Activated CD8-positive, alpha-beta memory T cell treated with anti-CD3 and anti-CD28 coated beads, Interleukin-2, amount 50 U/mL, for 1 hour (primary cell): ENCODE data around the gene GSDMA.
"Not testable (repeated sequence)": the region's sequence is repeated elsewhere in the genome, so short reads cannot be mapped to it uniquely, and the experiment has no call there.

ENCODE experiments used
- DNase-seq: peaks from one replicate; pipeline ENCODE4 v3.0.0-alpha.2; 2020; ENCODE audit errors: extremely low read depth

Gene GSDMA

GRCh38 chr17:39929646-39930407, 33.0 kb upstream of the GSDMA start:
- DNase-seq = no peak

GRCh38 chr17:39933912-39934311, 28.9 kb upstream of the GSDMA start:
- DNase-seq = no peak

GRCh38 chr17:39934324-39934723, 28.5 kb upstream of the GSDMA start:
- no peak for DNase-seq

- no peak for DNase-seq
These were observed 26.9 kb upstream of the GSDMA start for GRCh38 chr17:39935909-39936308.

GRCh38 chr17:39937447-39937846, 25.4 kb upstream of the GSDMA start:
- DNase-seq = no peak

GRCh38 chr17:39938140-39938869, 24.5 kb upstream of the GSDMA start:
- DNase-seq = no peak

GRCh38 chr17:39939106-39939505, 23.7 kb upstream of the GSDMA start:
- no peak for DNase-seq

GRCh38 chr17:39939588-39940419, 23.0 kb upstream of the GSDMA start:
- no peak for DNase-seq

- DNase-seq = no peak
These were observed 19.0 kb upstream of the GSDMA start for GRCh38 chr17:39943702-39944392.

GRCh38 chr17:39944393-39944711, 18.5 kb upstream of the GSDMA start:
- DNase-seq = no peak

- no peak for DNase-seq
These were observed 16.1 kb upstream of the GSDMA start for GRCh38 chr17:39946551-39947330.

- DNase-seq = not testable (repeated sequence)
These were observed 14.3 kb upstream of the GSDMA start for GRCh38 chr17:39948489-39948828.

- DNase-seq = no peak
These were observed 13.8 kb upstream of the GSDMA start for GRCh38 chr17:39949028-39949427.

- DNase-seq = no peak
These were observed 11.9 kb upstream of the GSDMA start for GRCh38 chr17:39950871-39951348.

- DNase-seq = no peak
These were observed 10.7 kb upstream of the GSDMA start for GRCh38 chr17:39951924-39952679.

GRCh38 chr17:39952680-39953470, 9.9 kb upstream of the GSDMA start:
- peak; percentile 87 for DNase-seq

- DNase-seq = no peak
These were observed 9.3 kb upstream of the GSDMA start for GRCh38 chr17:39953471-39953888.

- DNase-seq = no peak
These were observed 7.9 kb upstream of the GSDMA start for GRCh38 chr17:39954876-39955275.

- no peak for DNase-seq
These were observed 7.0 kb upstream of the GSDMA start for GRCh38 chr17:39955726-39956225.
